Activated T-cell treated with anti-CD3 and anti-CD28 coated beads, Interleukin-2, amount 50 U/mL, for 24 hours (primary cell): ENCODE data around the gene C2CD4C.

Experiments
- DNase-seq: peaks from one replicate; pipeline ENCODE4 v3.0.0-alpha.2; 2020
- H3K27ac Mint-ChIP-seq: 2 replicates; pipeline ENCODE4 v1.8.0; 2020; ENCODE audit warnings: mild to moderate bottlenecking, mixed read lengths
- H3K27me3 Mint-ChIP-seq: 2 replicates; pipeline ENCODE4 v1.8.0; 2020; ENCODE audit warnings: mixed read lengths
- H3K36me3 Mint-ChIP-seq: 2 replicates; pipeline ENCODE4 v1.8.0; 2020; ENCODE audit warnings: low read depth, mixed read lengths
- H3K4me1 Mint-ChIP-seq: 2 replicates; pipeline ENCODE4 v1.8.0; 2020; ENCODE audit warnings: low read depth, mixed read lengths
- H3K4me3 Mint-ChIP-seq: 2 replicates; pipeline ENCODE4 v1.8.0; 2020; ENCODE audit warnings: mild to moderate bottlenecking, moderate library complexity, mixed read lengths
- H3K9me3 Mint-ChIP-seq: 2 replicates; pipeline ENCODE4 v1.8.0; 2020; ENCODE audit warnings: mixed read lengths

The C2CD4C gene

DNA sequence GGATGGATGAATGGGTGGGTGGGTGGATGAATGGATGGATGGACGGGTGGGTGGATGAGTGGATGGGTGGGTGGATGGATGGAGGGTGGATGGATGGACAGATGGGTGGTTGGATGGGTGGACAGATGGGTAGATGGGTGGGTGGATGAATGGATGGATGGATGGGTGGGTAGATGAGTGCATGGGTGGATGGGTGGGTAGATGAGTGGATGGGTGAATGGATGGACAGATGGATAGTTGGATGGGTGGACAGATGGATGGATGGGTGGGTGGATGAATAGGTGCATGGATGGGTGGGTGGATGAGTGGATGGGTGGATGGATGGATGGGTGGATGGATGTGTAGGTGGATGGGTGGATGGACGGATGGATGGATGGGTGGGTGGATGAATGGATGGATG, 34.1 kb upstream of the C2CD4C start:
- H3K27me3 Mint-ChIP-seq = peaks cover 22% of the 10 kb centered on the region
- no peaks in the 10 kb centered on the region for H3K9me3 Mint-ChIP-seq
- no peaks in the 10 kb centered on the region for H3K36me3 Mint-ChIP-seq
- H3K4me3 Mint-ChIP-seq = no peak overlapping the region
- H3K4me1 Mint-ChIP-seq = no peaks in the 10 kb centered on the region
- DNase-seq = no peak
- H3K27ac Mint-ChIP-seq = no peak overlapping the region

DNA sequence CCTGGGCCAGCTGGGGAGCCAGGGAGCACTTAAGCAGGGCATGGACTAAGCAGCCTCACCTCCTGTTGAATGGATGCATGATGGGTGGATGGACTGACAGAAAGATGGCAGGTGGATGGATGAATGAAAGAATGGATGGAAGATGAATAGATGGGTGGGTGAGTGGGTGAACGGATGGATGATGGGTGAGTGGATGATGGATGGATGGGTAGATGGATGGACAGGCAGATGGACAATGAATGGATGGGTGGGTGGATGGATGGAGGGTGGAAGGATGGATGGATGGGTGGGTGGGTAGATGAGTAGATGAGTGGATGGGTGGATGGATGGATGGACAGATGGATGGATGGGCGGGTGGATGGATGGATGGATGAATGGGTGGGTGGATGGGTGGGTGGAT, 33.1 kb upstream of the C2CD4C start:
- Mint-ChIP-seq H3K4me1 (no peaks in the 10 kb centered on the region), H3K4me3 (no peak overlapping the region), H3K9me3 (no peaks in the 10 kb centered on the region), H3K27ac (no peak overlapping the region), H3K36me3 (no peaks in the 10 kb centered on the region), H3K27me3 (peaks cover 31% of the 10 kb centered on the region)
- DNase-seq = no peak

GRCh38 chr19:441213-441836, 32.4 kb upstream of the C2CD4C start:
- Mint-ChIP-seq H3K4me3 (no peak overlapping the region), H3K9me3 (no peaks in the 10 kb centered on the region), H3K27ac (no peak overlapping the region), H3K36me3 (no peaks in the 10 kb centered on the region), H3K27me3 (peaks cover 36% of the 10 kb centered on the region), H3K4me1 (no peaks in the 10 kb centered on the region)
- DNase-seq = no peak

GRCh38 chr19:440391-441212, 31.7 kb upstream of the C2CD4C start:
- H3K4me1 Mint-ChIP-seq = no peaks in the 10 kb centered on the region
- no peak for DNase-seq
- no peaks in the 10 kb centered on the region for H3K9me3 Mint-ChIP-seq
- no peaks in the 10 kb centered on the region for H3K36me3 Mint-ChIP-seq
- H3K4me3 Mint-ChIP-seq = no peak overlapping the region
- peaks cover 37% of the 10 kb centered on the region for H3K27me3 Mint-ChIP-seq
- H3K27ac Mint-ChIP-seq = no peak overlapping the region

DNA sequence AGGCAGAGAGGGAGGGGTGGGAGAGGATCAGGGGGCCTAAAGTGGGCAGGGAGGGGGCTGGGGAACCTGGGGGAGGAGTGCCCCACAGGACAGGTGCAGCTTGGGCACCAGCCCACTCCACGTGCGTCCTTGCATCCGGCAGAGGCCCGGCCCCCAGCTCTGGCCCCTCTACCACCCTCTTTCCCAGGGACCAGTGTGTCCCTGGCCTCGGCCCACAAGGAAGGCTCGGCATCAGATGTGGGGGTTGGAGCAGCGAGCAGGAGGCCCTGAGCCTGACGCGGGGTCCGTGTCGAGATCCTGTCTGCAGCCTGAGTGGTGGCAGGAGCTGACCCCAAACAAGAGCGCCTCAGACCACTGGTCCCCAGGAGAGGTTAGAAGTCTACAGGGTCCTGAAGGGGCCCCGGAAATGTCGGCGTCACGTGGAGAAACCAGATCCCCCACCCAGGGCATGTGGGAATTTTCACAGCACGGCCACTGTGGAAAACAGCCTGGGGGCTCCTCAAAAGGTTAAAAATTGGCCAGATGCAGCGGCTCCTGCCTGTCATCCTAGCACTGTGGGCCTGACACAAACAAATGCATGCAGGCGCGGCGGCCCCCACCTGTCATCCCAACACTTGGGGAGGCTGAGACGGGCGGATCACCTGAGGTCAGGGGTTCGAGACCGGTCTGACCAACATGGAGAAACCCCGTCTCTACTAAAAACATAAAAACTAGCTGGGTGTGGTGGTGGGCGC, 30.4 kb upstream of the C2CD4C start:
- no peak overlapping the region for H3K27ac Mint-ChIP-seq

DNA sequence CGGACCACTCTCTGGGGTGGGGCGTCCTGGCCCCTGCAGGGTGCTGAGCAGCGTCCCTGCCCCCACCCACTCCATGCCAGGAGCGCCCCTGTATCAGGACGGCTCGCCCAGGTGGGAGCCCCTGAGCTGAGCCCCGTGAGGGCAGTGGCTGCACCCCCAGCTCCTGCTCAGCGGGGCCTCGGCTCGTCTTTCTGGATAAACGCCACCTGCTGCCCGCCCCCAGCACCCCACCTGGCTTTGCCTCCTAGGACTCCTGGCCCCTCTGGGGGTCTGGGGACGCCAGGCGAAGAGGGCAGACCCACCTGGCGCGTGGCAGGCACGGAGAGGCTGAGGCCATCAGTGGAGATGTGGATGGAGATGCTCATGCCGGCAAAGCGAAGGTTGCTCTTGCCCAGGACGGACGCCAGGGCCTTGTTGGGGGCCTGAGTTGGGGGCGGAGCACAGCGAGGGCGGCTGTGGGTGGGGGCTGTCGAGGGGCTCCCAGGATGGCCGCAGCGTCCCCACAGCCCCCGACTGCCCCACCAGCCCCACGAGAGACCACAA, 29.5 kb upstream of the C2CD4C start:
- no peaks in the 10 kb centered on the region for H3K36me3 Mint-ChIP-seq
- no peaks in the 10 kb centered on the region for H3K9me3 Mint-ChIP-seq
- H3K4me1 Mint-ChIP-seq = no peaks in the 10 kb centered on the region
- no peak overlapping the region for H3K27ac Mint-ChIP-seq
- H3K27me3 Mint-ChIP-seq = peaks cover 41% of the 10 kb centered on the region
- DNase-seq = no peak
- no peak overlapping the region for H3K4me3 Mint-ChIP-seq

More for the DNA sequence above, 30.4 kb upstream of the C2CD4C start:
- DNase-seq = no peak
- H3K9me3 Mint-ChIP-seq = no peaks in the 10 kb centered on the region
- H3K4me1 Mint-ChIP-seq = no peaks in the 10 kb centered on the region
- no peak overlapping the region for H3K4me3 Mint-ChIP-seq
- H3K27me3 Mint-ChIP-seq = peaks cover 41% of the 10 kb centered on the region
- H3K36me3 Mint-ChIP-seq = no peaks in the 10 kb centered on the region

GRCh38 chr19:437041-437440, 28.1 kb upstream of the C2CD4C start:
- Mint-ChIP-seq H3K36me3 (no peaks in the 10 kb centered on the region), H3K4me1 (no peaks in the 10 kb centered on the region), H3K27me3 (peaks cover 41% of the 10 kb centered on the region), H3K27ac (no peak overlapping the region), H3K4me3 (no peak overlapping the region), H3K9me3 (no peaks in the 10 kb centered on the region)
- no peak for DNase-seq

DNA sequence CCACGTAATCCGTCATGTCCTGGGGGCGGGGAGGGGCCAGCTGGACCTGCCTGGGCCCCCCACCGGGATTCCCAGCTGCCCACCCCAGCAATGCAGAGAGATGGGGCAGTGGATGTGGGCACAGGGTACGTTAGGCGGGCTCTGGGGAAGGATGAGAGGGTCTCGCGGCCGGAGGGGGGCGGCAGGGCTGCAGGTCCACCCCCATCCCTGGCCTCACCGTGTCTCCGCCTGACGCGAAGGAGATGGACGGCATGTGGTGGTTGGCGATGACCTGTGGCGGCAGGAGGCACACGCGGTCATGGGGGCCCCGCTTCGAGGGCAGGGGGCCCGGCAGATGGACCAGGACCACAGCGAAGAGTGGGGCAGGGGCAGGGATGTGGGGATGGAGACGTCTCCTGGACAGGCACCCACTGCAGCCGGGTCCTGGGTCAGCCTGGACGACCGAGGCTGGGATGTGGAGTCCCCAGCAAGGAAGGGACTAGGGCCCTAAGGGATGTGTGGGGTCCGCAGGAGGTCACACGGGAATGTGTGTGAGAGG, 27.5 kb upstream of the C2CD4C start:
- no peak overlapping the region for H3K4me3 Mint-ChIP-seq
- peaks cover 36% of the 10 kb centered on the region for H3K27me3 Mint-ChIP-seq
- H3K27ac Mint-ChIP-seq = no peak overlapping the region
- H3K4me1 Mint-ChIP-seq = no peaks in the 10 kb centered on the region
- no peaks in the 10 kb centered on the region for H3K36me3 Mint-ChIP-seq
- no peaks in the 10 kb centered on the region for H3K9me3 Mint-ChIP-seq
- no peak for DNase-seq

- H3K36me3 Mint-ChIP-seq = no peaks in the 10 kb centered on the region
- peaks cover 29% of the 10 kb centered on the region for H3K27me3 Mint-ChIP-seq
- H3K27ac Mint-ChIP-seq = no peak overlapping the region
- no peak overlapping the region for H3K4me3 Mint-ChIP-seq
- DNase-seq = no peak
- no peaks in the 10 kb centered on the region for H3K4me1 Mint-ChIP-seq
- H3K9me3 Mint-ChIP-seq = peaks cover 2% of the 10 kb centered on the region
Measured at GRCh38 chr19:435707-436412, 26.9 kb upstream of the C2CD4C start.

DNA sequence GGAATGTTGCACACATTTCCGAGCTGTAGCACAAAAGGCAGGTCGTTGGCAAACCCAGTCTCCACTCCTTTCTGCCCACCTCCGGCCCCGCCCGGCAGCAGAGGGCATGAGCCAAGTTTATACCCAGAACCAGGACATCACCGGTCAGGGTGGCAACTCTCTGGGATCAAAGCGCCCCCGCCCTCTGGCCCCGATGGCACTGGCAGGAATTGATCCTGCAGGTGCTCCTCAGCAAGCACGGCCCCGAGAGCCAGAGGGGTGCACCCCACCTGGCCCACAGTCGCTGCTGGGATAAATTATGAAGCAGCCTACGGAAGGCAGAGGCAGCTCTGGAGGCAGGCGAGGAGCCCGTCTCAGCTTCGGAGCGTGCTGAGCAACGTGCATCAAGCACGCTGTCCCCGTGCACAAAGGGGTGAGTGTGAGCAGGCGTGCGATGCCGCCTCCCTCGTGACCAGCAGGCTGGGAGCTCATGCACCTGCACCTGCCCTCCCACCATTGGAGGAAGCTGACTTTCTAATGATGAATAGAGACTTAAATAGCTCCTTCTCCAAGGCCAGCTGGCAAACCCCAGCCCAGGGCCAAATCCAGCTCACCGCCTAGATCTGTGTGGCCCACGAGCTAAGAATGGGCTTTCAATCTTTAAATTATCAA, 26.2 kb upstream of the C2CD4C start:
- no peaks in the 10 kb centered on the region for H3K36me3 Mint-ChIP-seq
- H3K4me1 Mint-ChIP-seq = no peaks in the 10 kb centered on the region
- no peak overlapping the region for H3K27ac Mint-ChIP-seq
- peaks cover 24% of the 10 kb centered on the region for H3K27me3 Mint-ChIP-seq
- H3K4me3 Mint-ChIP-seq = no peak overlapping the region
- DNase-seq = no peak
- peaks cover 2% of the 10 kb centered on the region for H3K9me3 Mint-ChIP-seq

DNA sequence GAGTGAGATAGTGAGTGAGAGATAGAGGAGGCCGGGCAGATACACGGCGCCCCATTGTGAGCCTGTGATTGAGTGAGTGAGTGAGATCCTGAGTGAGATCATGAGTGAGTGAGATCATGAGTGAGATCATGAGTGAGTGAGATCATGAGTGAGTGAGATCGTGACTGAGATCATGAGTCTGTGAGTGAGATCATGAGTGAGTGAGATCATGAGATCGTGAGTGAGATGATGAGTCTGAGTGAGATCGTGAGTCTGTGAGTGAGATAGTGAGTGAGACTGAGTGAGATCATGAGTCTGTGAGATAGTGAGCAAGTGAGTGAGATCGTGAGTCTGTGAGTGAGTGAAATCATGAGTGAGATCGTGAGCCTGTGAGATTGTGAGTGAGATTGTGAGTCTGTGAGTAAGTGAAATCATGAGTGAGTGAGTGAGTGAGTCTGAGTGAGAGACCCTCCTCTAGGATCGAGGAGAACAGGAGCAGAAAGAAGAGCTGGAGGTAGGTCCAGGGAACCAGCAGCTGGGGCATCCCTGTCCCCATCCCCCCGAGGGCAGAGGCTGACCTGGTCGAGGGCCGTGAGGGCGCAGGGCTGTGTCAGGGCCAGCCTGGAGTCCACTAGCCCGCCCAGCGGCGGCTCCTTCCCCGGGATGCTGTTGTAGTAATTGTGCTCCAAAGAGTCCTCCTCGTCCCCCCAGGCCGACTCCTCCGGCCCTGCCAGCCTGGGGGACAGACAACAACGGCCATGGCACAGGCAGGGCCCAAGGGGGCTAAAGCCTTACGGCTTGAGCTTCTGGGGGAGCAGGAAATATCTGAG, 25.4 kb upstream of the C2CD4C start:
- H3K9me3 Mint-ChIP-seq = peaks cover 2% of the 10 kb centered on the region
- no peaks in the 10 kb centered on the region for H3K36me3 Mint-ChIP-seq
- H3K27ac Mint-ChIP-seq = no peak overlapping the region
- H3K4me1 Mint-ChIP-seq = no peaks in the 10 kb centered on the region
- peaks cover 20% of the 10 kb centered on the region for H3K27me3 Mint-ChIP-seq
- no peak for DNase-seq
- no peak overlapping the region for H3K4me3 Mint-ChIP-seq

GRCh38 chr19:430701-431100, 21.8 kb upstream of the C2CD4C start:
- no peak for DNase-seq
- H3K9me3 Mint-ChIP-seq = peaks cover 2% of the 10 kb centered on the region
- H3K27me3 Mint-ChIP-seq = peaks cover 5% of the 10 kb centered on the region
- H3K27ac Mint-ChIP-seq = no peak overlapping the region
- no peaks in the 10 kb centered on the region for H3K4me1 Mint-ChIP-seq
- H3K36me3 Mint-ChIP-seq = no peaks in the 10 kb centered on the region
- no peak overlapping the region for H3K4me3 Mint-ChIP-seq

- H3K4me1 Mint-ChIP-seq = no peaks in the 10 kb centered on the region
- no peaks in the 10 kb centered on the region for H3K36me3 Mint-ChIP-seq
- no peak overlapping the region for H3K4me3 Mint-ChIP-seq
- H3K27ac Mint-ChIP-seq = no peak overlapping the region
- H3K27me3 Mint-ChIP-seq = no peaks in the 10 kb centered on the region
- DNase-seq = no peak
- H3K9me3 Mint-ChIP-seq = peaks cover 2% of the 10 kb centered on the region
Measured at GRCh38 chr19:428149-428548, 19.2 kb upstream of the C2CD4C start.
